Globus pallidus (tissue), 1 donor: ENCODE measurements around the gene RP9.

Experiments used
- DNase-seq: peaks from one replicate; pipeline ENCODE4 v3.0.0-alpha.2; 2015; ENCODE audit warnings: low spot score

Gene RP9

GRCh38 chr7:33109005-33109757 is at the start of gene RP9:
TSS of gene RP9 (minus strand) at chr7:33109404. CDS start at chr7:33109372, 32 bp downstream.
- peak; percentile 62 for DNase-seq

GRCh38 chr7:33157781-33158180 is 48.6 kb upstream of the RP9 start:
- DNase-seq, result no peak

- no peak for DNase-seq
Measured at GRCh38 chr7:33157311-33157710, 48.1 kb upstream of the RP9 start.

GRCh38 chr7:33156441-33156840 is 47.2 kb upstream of the RP9 start:
- no peak for DNase-seq

GRCh38 chr7:33155811-33156210 is 46.6 kb upstream of the RP9 start:
- no peak for DNase-seq

GRCh38 chr7:33152087-33152486 is 42.9 kb upstream of the RP9 start:
- DNase-seq, result no peak

- no peak for DNase-seq
Measured at GRCh38 chr7:33145156-33145555, 36.0 kb upstream of the RP9 start.

- DNase-seq, result peak; percentile 17
Measured at GRCh38 chr7:33143996-33144718, 35.0 kb upstream of the RP9 start.

GRCh38 chr7:33142585-33142984 is 33.4 kb upstream of the RP9 start:
- no peak for DNase-seq

GRCh38 chr7:33137103-33137502 is 27.9 kb upstream of the RP9 start:
- DNase-seq, result no peak

GRCh38 chr7:33130184-33130583 is 21.0 kb upstream of the RP9 start:
- no peak for DNase-seq

- DNase-seq, result no peak
Measured at GRCh38 chr7:33129806-33130153, 20.6 kb upstream of the RP9 start.

- DNase-seq, result peak; percentile 95
Measured at GRCh38 chr7:33128990-33129805, 20.0 kb upstream of the RP9 start, which contains the start of gene BBS9. TSS of gene BBS9 (plus strand) at chr7:33129564. CDS start at chr7:33146253, 16,689 bp downstream.

- DNase-seq, result no peak
Measured at GRCh38 chr7:33128631-33128989, 19.4 kb upstream of the RP9 start.

GRCh38 chr7:33127085-33127484 is 17.9 kb upstream of the RP9 start:
- no peak for DNase-seq

GRCh38 chr7:33118383-33118782 is 9.2 kb upstream of the RP9 start:
- DNase-seq, result no peak

GRCh38 chr7:33114976-33115375 is 5.8 kb upstream of the RP9 start:
- DNase-seq, result no peak

GRCh38 chr7:33111614-33112013 is 2.4 kb upstream of the RP9 start:
- DNase-seq, result no peak

- DNase-seq, result peak; percentile 47
Measured at GRCh38 chr7:33109758-33110238, 594 bp upstream of the RP9 start.

GRCh38 chr7:33108554-33109004 is 625 bp downstream of the RP9 start:
- DNase-seq, result no peak

GRCh38 chr7:33107136-33108066 is 1.8 kb downstream of the RP9 start:
- DNase-seq, result peak; percentile 38
